H9 (cell line): ENCODE data around the gene DAAM1. TPM values are rescaled to one million over a fixed set of nuclear protein-coding genes. Genes with fewer than 3 reads are reported as not detected.

Experiments
- DNase-seq: peaks from one replicate; pipeline ENCODE4 v3.0.0-alpha.2; 2017
- H2AFZ ChIP-seq: one replicate; pipeline ENCODE4 v1.6.1; 2013; ENCODE audit warnings: mild to moderate bottlenecking, low read length, control low read depth, moderate library complexity
- H2AK5ac ChIP-seq: 2 replicates; pipeline ENCODE4 v1.6.1; 2013; ENCODE audit warnings: low read length, control low read depth, mixed read lengths; ENCODE audit not compliant: insufficient read length
- H2BK120ac ChIP-seq: one replicate; pipeline ENCODE4 v1.6.1; 2013; ENCODE audit warnings: low read depth, mild to moderate bottlenecking, low read length, control low read depth, inconsistent platforms; ENCODE audit not compliant: poor library complexity, severe bottlenecking
- H2BK12ac ChIP-seq: 2 replicates; pipeline ENCODE4 v1.6.1; 2013; ENCODE audit warnings: low read length, control low read depth, mixed read lengths, low read depth; ENCODE audit not compliant: insufficient read length
- H2BK15ac ChIP-seq: 2 replicates; pipeline ENCODE4 v1.6.1; 2013; ENCODE audit warnings: low read depth, low read length, control low read depth
- H2BK20ac ChIP-seq: one replicate; pipeline ENCODE4 v1.6.1; 2013; ENCODE audit warnings: low read depth, mild to moderate bottlenecking, low read length, control low read depth, inconsistent platforms; ENCODE audit not compliant: poor library complexity, severe bottlenecking
- H2BK5ac ChIP-seq: 2 replicates; pipeline ENCODE4 v1.6.1; 2013; ENCODE audit warnings: low read length, control low read depth, mixed read lengths; ENCODE audit not compliant: insufficient read length
- H3K14ac ChIP-seq: 2 replicates; pipeline ENCODE4 v1.6.1; 2013; ENCODE audit warnings: low read length, control low read depth; ENCODE audit not compliant: insufficient read depth
- H3K18ac ChIP-seq: 2 replicates; pipeline ENCODE4 v1.6.1; 2013; ENCODE audit warnings: low read depth, mild to moderate bottlenecking, mixed read lengths, low read length, control low read depth; ENCODE audit not compliant: insufficient read length
- H3K23ac ChIP-seq: 2 replicates; pipeline ENCODE4 v1.6.1; 2013; ENCODE audit warnings: low read length, control low read depth, mixed read lengths, low read depth; ENCODE audit not compliant: insufficient read length
- H3K23me2 ChIP-seq: 2 replicates; pipeline ENCODE4 v1.6.1; 2013; ENCODE audit warnings: low read depth, mild to moderate bottlenecking, mixed read lengths, low read length, control low read depth; ENCODE audit not compliant: insufficient read length, poor library complexity, severe bottlenecking
- H3K27ac ChIP-seq: 2 replicates; pipeline ENCODE4 v1.5.1; 2013; ENCODE audit warnings: low read length, control low read depth, mixed read lengths, low read depth; ENCODE audit not compliant: insufficient read length
- H3K27me3 ChIP-seq: 2 replicates; pipeline ENCODE4 v1.6.1; 2013; ENCODE audit warnings: low read length, control low read depth, inconsistent platforms; ENCODE audit not compliant: insufficient read depth
- H3K4ac ChIP-seq: 2 replicates; pipeline ENCODE4 v1.6.1; 2013; ENCODE audit warnings: low read depth, mild to moderate bottlenecking, control low read depth, inconsistent platforms, low read length, moderate library complexity
- H3K4me1 ChIP-seq: 2 replicates; pipeline ENCODE4 v1.6.1; 2013; ENCODE audit warnings: low read length, control low read depth, inconsistent platforms; ENCODE audit not compliant: insufficient read depth
- H3K4me2 ChIP-seq: 2 replicates; pipeline ENCODE4 v1.6.1; 2013; ENCODE audit warnings: low read length, control low read depth, mixed read lengths; ENCODE audit not compliant: insufficient read length, insufficient read depth
- H3K56ac ChIP-seq: 2 replicates; pipeline ENCODE4 v1.6.1; 2013; ENCODE audit warnings: low read depth, mild to moderate bottlenecking, mixed read lengths, low read length, control low read depth; ENCODE audit not compliant: insufficient read length
- H3K79me1 ChIP-seq: 2 replicates; pipeline ENCODE4 v1.6.1; 2013; ENCODE audit warnings: low read depth, mild to moderate bottlenecking, moderate library complexity, low read length, control low read depth, inconsistent platforms; ENCODE audit not compliant: insufficient read depth, poor library complexity, severe bottlenecking
- H3K79me2 ChIP-seq: 2 replicates; pipeline ENCODE4 v1.6.1; 2013; ENCODE audit warnings: low read length, control low read depth, inconsistent platforms; ENCODE audit not compliant: insufficient read depth
- H3K9ac ChIP-seq: 2 replicates; pipeline ENCODE4 v1.6.1; 2013; ENCODE audit warnings: low read length, control low read depth, mixed read lengths; ENCODE audit not compliant: insufficient read length; ENCODE audit errors: extremely low read depth
- H3K9me3 ChIP-seq: one replicate; pipeline ENCODE4 v1.6.1; 2013; ENCODE audit warnings: low read depth, low read length, inconsistent platforms; ENCODE audit not compliant: control insufficient read depth
- H3T11ph ChIP-seq: one replicate; pipeline ENCODE4 v1.6.1; 2013; ENCODE audit warnings: mild to moderate bottlenecking, low read length, control low read depth, inconsistent platforms
- H4K20me1 ChIP-seq: one replicate; pipeline ENCODE4 v1.6.1; 2013; ENCODE audit not compliant: control insufficient read depth, insufficient read length, insufficient read depth
- H4K5ac ChIP-seq: 2 replicates; pipeline ENCODE4 v1.6.1; 2013; ENCODE audit warnings: low read depth, mild to moderate bottlenecking, mixed read lengths, low read length, control low read depth; ENCODE audit not compliant: insufficient read length
- H4K8ac ChIP-seq: replicated peaks from 2 replicates; pipeline ENCODE4 v1.6.1; 2013; ENCODE audit warnings: low read length, control low read depth, mixed read lengths, low read depth; ENCODE audit not compliant: insufficient read length
- H4K91ac ChIP-seq: 2 replicates; pipeline ENCODE4 v1.6.1; 2013; ENCODE audit warnings: low read depth, mild to moderate bottlenecking, moderate library complexity, mixed read lengths, low read length, control low read depth; ENCODE audit not compliant: insufficient read length
- H3K27ac Mint-ChIP-seq, 3 experiments: 2 replicates in 2 of 3; 3 replicates in 1 of 3; pipeline ENCODE4 v1.8.0; 2020 to 2021; ENCODE audit warnings: mixed read lengths in 3 of 3, mild to moderate bottlenecking in 1 of 3, moderate library complexity in 1 of 3
- H3K27me3 Mint-ChIP-seq: 2 replicates; pipeline ENCODE4 v1.8.0; 2021; ENCODE audit warnings: low read depth, mild to moderate bottlenecking, moderate library complexity, mixed read lengths
- H3K36me3 Mint-ChIP-seq, 3 experiments: 2 replicates in 2 of 3; 3 replicates in 1 of 3; pipeline ENCODE4 v1.8.0; 2020 to 2021; ENCODE audit warnings: low read depth in 3 of 3, mixed read lengths in 3 of 3; ENCODE audit not compliant: insufficient read depth in 1 of 3
- H3K4me1 Mint-ChIP-seq, 2 experiments: 2 replicates each; pipeline ENCODE4 v1.8.0; 2020; ENCODE audit warnings: mixed read lengths in 2 of 2
- H3K4me3 Mint-ChIP-seq, 2 experiments: 2 replicates in 1 of 2; 3 replicates in 1 of 2; pipeline ENCODE4 v1.8.0; 2020 to 2021; ENCODE audit warnings: mild to moderate bottlenecking in 2 of 2, mixed read lengths in 2 of 2, moderate library complexity in 1 of 2
- H3K9me3 Mint-ChIP-seq, 2 experiments: 2 replicates in 1 of 2; 3 replicates in 1 of 2; pipeline ENCODE4 v1.8.0; 2020; ENCODE audit warnings: mild to moderate bottlenecking in 2 of 2, mixed read lengths in 2 of 2, moderate library complexity in 1 of 2
- CTCF ChIP-seq: fragments of 200-600 bp; sonication (generic); conservative IDR thresholded peaks from 3 replicates; pipeline ENCODE4 v1.8.0; 2021; ENCODE audit warnings: antibody characterized with exemption, mild to moderate bottlenecking
- WGBS: extraction: QIAGEN DNeasy Blood & Tissue Kit; methylation state at CpG from one replicate; pipeline ENCODE4 v1.1.7; 2013; ENCODE audit warnings: missing lambda C conversion rate, low lambda C conversion rate, mixed read lengths; ENCODE audit not compliant: insufficient read length; ENCODE audit errors: extremely low coverage; 5-methylcytosine and 5-hydroxymethylcytosine counted together
- total RNA-seq: library from RNA; stranded (reverse); gene quantifications from 2 replicates; pipeline ENCODE4 v1.2.1, GENCODE V29; 2021

Gene DAAM1
- total RNA-seq, 1 experiment from 2014 or later: 19.5 TPM

GRCh38 chr14:59284059-59284458, 95.6 kb downstream of the DAAM1 start:
- Histone ChIP-seq H3K14ac (no peak overlapping the region), H2BK5ac (no peak overlapping the region), H3T11ph (no peak overlapping the region), H3K23ac (no peak overlapping the region), H3K79me2 (no peaks in the 10 kb centered on the region), H2AFZ (no peak overlapping the region), H2BK15ac (no peak overlapping the region), H2BK20ac (no peak overlapping the region), H3K27me3 (no peaks in the 10 kb centered on the region), H2AK5ac (no peak overlapping the region), H4K5ac (no peak overlapping the region), H3K18ac (no peak overlapping the region), H2BK120ac (no peak overlapping the region), H3K79me1 (no peaks in the 10 kb centered on the region), H4K8ac (no peak overlapping the region), H3K9ac (no peak overlapping the region), H4K91ac (no peak overlapping the region), H3K9me3 (peaks cover 8% of the 10 kb centered on the region), H3K56ac (no peak overlapping the region), H4K20me1 (no peaks in the 10 kb centered on the region), H3K4me1 (no peaks in the 10 kb centered on the region), H3K23me2 (no peaks in the 10 kb centered on the region), H3K4me2 (no peak overlapping the region), H3K4ac (no peak overlapping the region), H2BK12ac (no peak overlapping the region), H3K27ac (no peak overlapping the region)
- peaks cover 17 to 19% of the 10 kb centered on the region in 2 experiments for H3K9me3 Mint-ChIP-seq
- TF ChIP-seq CTCF: no peak
- H3K4me1 Mint-ChIP-seq: peaks cover 3% of the 10 kb centered on the region in 2 experiments; a peak in 3 of 4 replicates
- no peak for DNase-seq
- H3K36me3 Mint-ChIP-seq: peaks cover 15 to 28% (median 18%) of the 10 kb centered on the region in 3 experiments
- H3K27ac Mint-ChIP-seq: no peak overlapping the region
- no peaks in the 10 kb centered on the region for H3K27me3 Mint-ChIP-seq
- WGBS: no CpG with 5 or more reads among the region's 1 CpG
- no peak overlapping the region for H3K4me3 Mint-ChIP-seq
